Tibial nerve (tissue), 4 donors: Measurements from ENCODE around the gene CCNF. TPM values are rescaled to one million over a fixed set of nuclear protein-coding genes. Genes with fewer than 3 reads are reported as not detected.
"Not testable (repeated sequence)": the region's sequence is repeated elsewhere in the genome, so short reads cannot be mapped to it uniquely, and the experiment has no call there.

ENCODE experiments used
- DNase-seq, 2 donors: peaks; one replicate each; pipeline ENCODE4 v3.0.0-alpha.2; 2019; ENCODE audit warnings: low spot score in 2 of 2
- H3K27ac ChIP-seq, 4 donors: fragments of 200-600 bp; sonication (generic) in 3 of 4; one replicate each; pipeline ENCODE4 v1.5.1; 2017 to 2019; ENCODE audit warnings: mild to moderate bottlenecking in 1 of 4
- H3K27me3 ChIP-seq, 2 donors: fragments of 200-600 bp; sonication (generic) in 1 of 2; one replicate each; pipeline versions ENCODE4 v1.5.1 to v1.6.0; 2017 to 2019
- H3K36me3 ChIP-seq, 3 donors: fragments of 200-600 bp; sonication (generic); one replicate each; pipeline ENCODE4 v1.5.1; 2018 to 2019
- H3K4me1 ChIP-seq, 4 donors: fragments of 200-600 bp; sonication (generic) in 3 of 4; one replicate each; pipeline ENCODE4 v1.5.1; 2017 to 2019
- H3K4me3 ChIP-seq, 4 donors: fragments of 200-600 bp; sonication (generic) in 3 of 4; one replicate each; pipeline ENCODE4 v1.5.1; 2017 to 2019; ENCODE audit warnings: mild to moderate bottlenecking in 1 of 4, moderate library complexity in 1 of 4
- H3K9me3 ChIP-seq, 4 donors: fragments of 200-600 bp; sonication (generic) in 3 of 4; one replicate each; pipeline ENCODE4 v1.5.1; 2017 to 2019
- CTCF ChIP-seq, 5 experiments: fragments of 200-600 bp in 3 of 5; fragments of 450-650 bp in 2 of 5; sonication (generic) in 3 of 5; IDR thresholded peaks; one replicate each; pipeline ENCODE4 v1.5.1; 2016 to 2019; ENCODE audit warnings: antibody characterized with exemption in 5 of 5, mild to moderate bottlenecking in 3 of 5, moderate library complexity in 2 of 5
- EP300 ChIP-seq, 2 donors: sonication (generic); formaldehyde crosslinking; IDR thresholded peaks; one replicate each; pipeline ENCODE4 v1.6.1; 2017; ENCODE audit warnings: antibody characterized with exemption in 2 of 2, mild to moderate bottlenecking in 1 of 2
- POLR2A ChIP-seq, 2 donors: fragments of 450-650 bp; IDR thresholded peaks; one replicate each; pipeline ENCODE4 v1.6.1; 2017; ENCODE audit warnings: antibody characterized with exemption in 2 of 2, mild to moderate bottlenecking in 2 of 2, moderate library complexity in 2 of 2
- WGBS, 2 donors: methylation state at CpG; one replicate each; pipeline ENCODE4 v1.1.5; 2018; 5-methylcytosine and 5-hydroxymethylcytosine counted together
- total RNA-seq, 4 donors: library from RNA; depleted of rRNA; stranded (reverse); fragments of >200 nt; gene quantifications; one replicate each; pipeline ENCODE4 v1.1.0, GENCODE V29; 2016

Gene CCNF
- total RNA-seq, 4 donors from 2014 or later = 1.6 to 3.0 (median 2.0) TPM

- Histone ChIP-seq H3K36me3 (peaks cover 0 to 65% (median 0%) of the 10 kb centered on the region in 3 donors), H3K4me3 (no peak overlapping the region), H3K27me3 (no peaks in the 10 kb centered on the region), H3K9me3 (no peaks in the 10 kb centered on the region), H3K27ac (no peak overlapping the region), H3K4me1 (no peaks in the 10 kb centered on the region)
- no peak for DNase-seq
- WGBS, 2 donors = 92 to 99% methylated on average over 9 of the region's 9 CpGs
- no peak for TF ChIP-seq CTCF (IDR thresholded peaks at IDR 0.05)
- TF ChIP-seq EP300 (IDR thresholded peaks at IDR 0.05) = no peak
- no peak for TF ChIP-seq POLR2A (IDR thresholded peaks at IDR 0.05)
Measured at GRCh38 chr16:2436110-2436509, 6.9 kb downstream of the CCNF start.

GRCh38 chr16:2437032-2437790, 8.0 kb downstream of the CCNF start:
- Histone ChIP-seq H3K27ac (no peak overlapping the region), H3K4me1 (no peaks in the 10 kb centered on the region), H3K36me3 (peaks cover 0 to 64% (median 0%) of the 10 kb centered on the region in 3 donors), H3K9me3 (no peaks in the 10 kb centered on the region), H3K27me3 (no peaks in the 10 kb centered on the region), H3K4me3 (no peak overlapping the region)
- TF ChIP-seq POLR2A (IDR thresholded peaks at IDR 0.05) (no peak), CTCF (IDR thresholded peaks at IDR 0.05) (no peak), EP300 (IDR thresholded peaks at IDR 0.05) (no peak)
- WGBS, 2 donors = 96 to 98% methylated on average over 23 to 24 of the region's 24 CpGs
- no peak for DNase-seq

- no peak overlapping the region for H3K27ac ChIP-seq
- WGBS, 2 donors = 93 to 95% methylated on average over 14 of the region's 14 CpGs
- TF ChIP-seq CTCF (IDR thresholded peaks at IDR 0.05) (no peak), POLR2A (IDR thresholded peaks at IDR 0.05) (no peak), EP300 (IDR thresholded peaks at IDR 0.05) (no peak)
- H3K27me3 ChIP-seq = no peaks in the 10 kb centered on the region
- no peaks in the 10 kb centered on the region for H3K9me3 ChIP-seq
- H3K36me3 ChIP-seq = peaks cover 0 to 55% (median 0%) of the 10 kb centered on the region in 3 donors
- no peak for DNase-seq
- H3K4me1 ChIP-seq = no peaks in the 10 kb centered on the region
- H3K4me3 ChIP-seq = no peak overlapping the region
Measured at GRCh38 chr16:2438121-2438520, 8.9 kb downstream of the CCNF start.

- no peaks in the 10 kb centered on the region for H3K9me3 ChIP-seq
- no peak overlapping the region for H3K4me3 ChIP-seq
- no peaks in the 10 kb centered on the region for H3K27me3 ChIP-seq
- H3K27ac ChIP-seq = no peak overlapping the region
- H3K4me1 ChIP-seq = no peaks in the 10 kb centered on the region
- WGBS, 2 donors = 90 to 95% methylated on average over 2 to 11 of the region's 11 CpGs
- TF ChIP-seq POLR2A (IDR thresholded peaks at IDR 0.05) (no peak), CTCF (IDR thresholded peaks at IDR 0.05) (no peak), EP300 (IDR thresholded peaks at IDR 0.05) (no peak)
- DNase-seq = no peak
- H3K36me3 ChIP-seq = peaks cover 0 to 59% (median 0%) of the 10 kb centered on the region in 3 donors
Measured at GRCh38 chr16:2439598-2439997, 10.4 kb downstream of the CCNF start.

- H3K4me1 ChIP-seq, H3K27ac ChIP-seq, H3K27me3 ChIP-seq, H3K4me3 ChIP-seq, H3K9me3 ChIP-seq, DNase-seq: not testable (repeated sequence)
- 87 to 92% methylated on average over 14 to 15 of the region's 15 CpGs for WGBS, 2 donors
- H3K36me3 ChIP-seq = peaks cover 0 to 69% (median 0%) of the 10 kb centered on the region in 3 donors
Measured at GRCh38 chr16:2441143-2441804, 12.0 kb downstream of the CCNF start.
